ENCODE results near the gene SCGB1D1. TPM values are rescaled to one million over a fixed set of nuclear protein-coding genes. Genes with fewer than 3 reads are reported as not detected.

Gene SCGB1D1
- total RNA-seq, 1 donor from 2014 or later, result not detected

- intact Hi-C loops (cut with DNase I), result no loop called here
- no peak for DNase-seq (ENCODE audit: low spot score)
Observed at GRCh38 chr11:62208785-62209144, 18.7 kb downstream of the SCGB1D1 start.

GRCh38 chr11:62217191-62217748, 27.3 kb downstream of the SCGB1D1 start:
- intact Hi-C loops (cut with DNase I), result loop anchor here (5.0 kb wide), 1 partner anchor 95 kb away; no protein-coding TSS in a partner anchor
- DNase-seq (ENCODE audit: low spot score), result no peak

- DNase-seq (ENCODE audit: low spot score), result no peak
- intact Hi-C loops (cut with DNase I), result no loop called here
Observed at GRCh38 chr11:62221498-62221897, 31.5 kb downstream of the SCGB1D1 start.

- intact Hi-C loops (cut with DNase I), result no loop called here
- no peak for DNase-seq (ENCODE audit: low spot score)
Observed at GRCh38 chr11:62223095-62223494, 33.1 kb downstream of the SCGB1D1 start.

GRCh38 chr11:62233730-62234129, 43.7 kb downstream of the SCGB1D1 start:
- intact Hi-C loops (cut with DNase I), result no loop called here
- DNase-seq (ENCODE audit: low spot score), result no peak

GRCh38 chr11:62236187-62236586, 46.2 kb downstream of the SCGB1D1 start:
- intact Hi-C loops (cut with DNase I), result no loop called here
- no peak for DNase-seq (ENCODE audit: low spot score)

- intact Hi-C loops (cut with DNase I), result no loop called here
- no peak for DNase-seq (ENCODE audit: low spot score)
Observed at GRCh38 chr11:62237499-62237898, 47.5 kb downstream of the SCGB1D1 start.

- intact Hi-C loops (cut with DNase I), result no loop called here
- no peak for DNase-seq (ENCODE audit: low spot score)
Observed at GRCh38 chr11:62238151-62238550, 48.1 kb downstream of the SCGB1D1 start.

GRCh38 chr11:62241095-62241494, 51.1 kb downstream of the SCGB1D1 start:
- intact Hi-C loops (cut with DNase I), result no loop called here

GRCh38 chr11:62242021-62242420, 52.0 kb downstream of the SCGB1D1 start, which contains the start of gene SCGB1D2:
Gene SCGB1D2 (plus strand): TSS chr11:62242239. CDS start chr11:62242308, 69 bp downstream.
- intact Hi-C loops (cut with DNase I), result no loop called here
- no peak for DNase-seq (ENCODE audit: low spot score)

More at GRCh38 chr11:62241095-62241494, 51.1 kb downstream of the SCGB1D1 start:
- no peak for DNase-seq (ENCODE audit: low spot score)

Other genes starting within 250 kb of the SCGB1D1 start
- 1.1 TPM for gene BEST1, start 239.9 kb upstream of the SCGB1D1 start, total RNA-seq
- 3,174 TPM for gene FTH1, start 222.6 kb upstream of the SCGB1D1 start, total RNA-seq
- gene INCENP, start 66.2 kb upstream of the SCGB1D1 start, total RNA-seq, result 13.5 TPM
- gene SCGB2A1, start 18.5 kb downstream of the SCGB1D1 start, total RNA-seq, result not detected
- gene SCGB1D2, start 52.0 kb downstream of the SCGB1D1 start, total RNA-seq, result not detected
- not detected for gene SCGB2A2, start 79.9 kb downstream of the SCGB1D1 start, total RNA-seq
- not detected for gene SCGB1D4, start 108.9 kb downstream of the SCGB1D1 start, total RNA-seq
- 9.2 TPM for gene ASRGL1, start 147.2 kb downstream of the SCGB1D1 start, total RNA-seq
- gene SCGB1A1, start 228.8 kb downstream of the SCGB1D1 start, total RNA-seq, result not detected

Measured in cardiac septum (tissue), 1 donor.